H1 (cell line): ENCODE measurements around the gene PAX8. TPM values are rescaled to one million over a fixed set of nuclear protein-coding genes. Genes with fewer than 3 reads are reported as not detected.

ENCODE experiments used
- CTCF ChIP-seq, 3 experiments: IDR thresholded peaks; 1 replicate in 2 of 3; 2 replicates in 1 of 3; pipeline versions ENCODE4 v1.5.1 to v1.6.1; 2011; ENCODE audit warnings: low read length in 3 of 3, mild to moderate bottlenecking in 3 of 3, inconsistent platforms in 2 of 3, low read depth in 1 of 3, moderate library complexity in 1 of 3; ENCODE audit not compliant: insufficient read depth in 1 of 3; ENCODE audit errors: control extremely low read depth in 1 of 3
- FOSL1 ChIP-seq: IDR thresholded peaks from 2 replicates; pipeline ENCODE4 v1.6.1; 2011; ENCODE audit warnings: mild to moderate bottlenecking, low read depth, low read length, moderate library complexity; ENCODE audit not compliant: insufficient read depth
- MAX ChIP-seq: IDR thresholded peaks from 2 replicates; pipeline ENCODE4 v1.6.1; 2012; ENCODE audit warnings: inconsistent platforms
- YY1 ChIP-seq: IDR thresholded peaks from 2 replicates; pipeline ENCODE4 v1.6.1; 2011; ENCODE audit warnings: low read depth, mild to moderate bottlenecking, low read length
- polyA plus RNA-seq, 7 experiments: library from polyadenylated mRNA; depleted of rRNA in 3 of 7; stranded (reverse) in 5 of 7; unstranded in 2 of 7; fragments of >200 nt in 5 of 7; fragments of 200-250 nt in 2 of 7; gene quantifications; 1 replicate in 5 of 7; 2 replicates in 1 of 7; 4 replicates in 1 of 7; pipeline versions ENCODE4 v1.2.1 to v1.2.3, GENCODE V29; 2011 to 2013; ENCODE audit warnings: missing spikeins in 2 of 7, mixed read lengths in 2 of 7
- total RNA-seq: library from RNA; stranded (reverse); fragmentation: NEBNext Ultra II Directional; extraction: Animal tissue kit (Norgen Biotek cat#: 25700); gene quantifications from 2 replicates; pipeline ENCODE4 v1.2.1, GENCODE V29; 2021

The PAX8 gene
- total and polyA plus RNA-seq, 2 of the 8 experiments (the other 6 are each of a cell fraction or from before 2014, with no cell fraction given): 0.02 TPM; not detected in 1

GRCh38 chr2:113185664-113186432 lies 92.9 kb downstream of the PAX8 start (continued):
- TF ChIP-seq CTCF (IDR thresholded peaks at IDR 0.05; ENCODE audit: control extremely low read depth in 1 of 3, insufficient read depth in 1 of 3, low read depth in 1 of 3, low read length in 3 of 3): no peak
- TF ChIP-seq YY1: no peak
- TF ChIP-seq MAX: no peak
- TF ChIP-seq FOSL1: no peak
- TF ChIP-seq, all 59 proteins: peak for 0
